Endothelial cell of umbilical vein (primary cell): ENCODE data around the gene CCM2. TPM values are rescaled to one million over a fixed set of nuclear protein-coding genes. Genes with fewer than 3 reads are reported as not detected.

Experiments used
- BruUV-seq: library from RNA; stranded (reverse); fragments of 400-500 nt; replicated peaks from 2 replicates; lab custom pipeline; 2021; lab: Mats Ljungman, UMichigan
- CTCF ChIA-PET: fragments of 300-600, 350-600 bp; sonication (Branson Sonifier 250); formaldehyde crosslinking; loops from one replicate; lab custom pipeline; 2021; ENCODE audit warnings: antibody characterized with exemption, inconsistent platforms; lab: Charles Lee
- POLR2A ChIA-PET: fragments of 300-600, 350-600 bp; sonication (Branson Sonifier 250); formaldehyde crosslinking; loops from one replicate; lab custom pipeline; 2021; ENCODE audit warnings: antibody characterized with exemption, inconsistent platforms; lab: Charles Lee
- DNase-seq: peaks from one replicate; pipeline ENCODE4 v3.0.0-alpha.2; 2011; ENCODE audit warnings: low read depth, low spot score
- FAIRE-seq: peaks from 2 replicates; lab custom pipeline; 2011; peaks lifted over from hg19 to GRCh38; lab: Jason Lieb, UNC
- H2AFZ ChIP-seq: 2 replicates; pipeline ENCODE4 v1.6.0; 2012; ENCODE audit warnings: low read depth, low read length, control low read depth, inconsistent platforms
- H3K27ac ChIP-seq: 2 replicates; pipeline ENCODE4 v1.5.1; 2011; ENCODE audit warnings: low read depth, mild to moderate bottlenecking, control low read depth, low read length, moderate library complexity; ENCODE audit not compliant: insufficient read depth
- H3K27me3 ChIP-seq, 2 experiments: 2 replicates each; pipeline versions ENCODE4 v1.6.0 to v1.6.1; 2011; ENCODE audit warnings: low read length in 2 of 2, mixed read lengths in 1 of 2; ENCODE audit not compliant: control insufficient read depth in 2 of 2, insufficient read depth in 2 of 2
- H3K36me3 ChIP-seq, 2 experiments: 2 replicates in 1 of 2; 3 replicates in 1 of 2; pipeline ENCODE4 v1.5.1; 2011; ENCODE audit warnings: low read length in 2 of 2, mild to moderate bottlenecking in 1 of 2, moderate library complexity in 1 of 2; ENCODE audit not compliant: control insufficient read depth in 2 of 2, insufficient read depth in 2 of 2; ENCODE audit errors: extremely low read depth in 1 of 2
- H3K4me1 ChIP-seq: 3 replicates; pipeline ENCODE4 v1.5.1; 2011; ENCODE audit warnings: mild to moderate bottlenecking, low read length; ENCODE audit not compliant: control insufficient read depth, insufficient read depth; ENCODE audit errors: extremely low read depth
- H3K4me2 ChIP-seq: 2 replicates; pipeline ENCODE4 v1.6.1; 2011; ENCODE audit warnings: low read length, control low read depth, mixed read lengths; ENCODE audit not compliant: insufficient read depth
- H3K4me3 ChIP-seq, 3 experiments: fragments of 200-600 bp in 1 of 3; sonication (generic), shearing (Covaris generic) in 1 of 3; replicated peaks in 1 of 3; 2 replicates each; pipeline ENCODE4 v1.5.1; 2011 to 2016; ENCODE audit warnings: control low read depth in 3 of 3, low read length in 3 of 3, mild to moderate bottlenecking in 2 of 3, inconsistent platforms in 1 of 3, low read depth in 1 of 3, moderate library complexity in 1 of 3; ENCODE audit not compliant: insufficient read depth in 1 of 3
- H3K79me2 ChIP-seq: 2 replicates; pipeline ENCODE4 v1.6.0; 2012; ENCODE audit warnings: low read length, inconsistent platforms; ENCODE audit not compliant: control insufficient read depth, insufficient read depth
- H3K9ac ChIP-seq: replicated peaks from 2 replicates; pipeline ENCODE3; 2011; ENCODE audit warnings: low read length, control low read depth; ENCODE audit not compliant: insufficient read depth; ENCODE audit errors: extremely low read depth
- H3K9me1 ChIP-seq: replicated peaks from 3 replicates; pipeline ENCODE4 v1.6.0; 2011; ENCODE audit warnings: mild to moderate bottlenecking, low read length; ENCODE audit not compliant: control insufficient read depth, insufficient read depth; ENCODE audit errors: extremely low read depth
- H3K9me3 ChIP-seq: replicated peaks from 2 replicates; pipeline ENCODE4 v1.5.1; 2012; ENCODE audit warnings: low read length, inconsistent platforms; ENCODE audit not compliant: control insufficient read depth, insufficient read depth
- H4K20me1 ChIP-seq: replicated peaks from 2 replicates; pipeline ENCODE3; 2011; ENCODE audit warnings: mild to moderate bottlenecking, low read length; ENCODE audit not compliant: control insufficient read depth, insufficient read depth; ENCODE audit errors: extremely low read depth
- CTCF ChIP-seq, 2 donors: IDR thresholded peaks; 1 replicate in 1 of 2; 2 replicates in 1 of 2; pipeline ENCODE4 v1.5.1; 2011; ENCODE audit warnings: low read length in 2 of 2, mild to moderate bottlenecking in 2 of 2, moderate library complexity in 2 of 2, control low read depth in 1 of 2, inconsistent platforms in 1 of 2, low read depth in 1 of 2; ENCODE audit not compliant: insufficient read depth in 1 of 2; ENCODE audit errors: extremely low read depth in 1 of 2
- GATA2 ChIP-seq: IDR thresholded peaks from 2 replicates; pipeline ENCODE4 v1.7.0; 2011; ENCODE audit warnings: low read depth, mild to moderate bottlenecking, moderate library complexity, mixed read lengths, low read length; ENCODE audit not compliant: insufficient read length, insufficient read depth
- MAX ChIP-seq: IDR thresholded peaks from 2 replicates; pipeline ENCODE4 v1.6.1; 2011; ENCODE audit not compliant: insufficient read depth, insufficient read length
- MYC ChIP-seq: IDR thresholded peaks from one replicate; pipeline ENCODE4 v1.6.1; 2011; ENCODE audit warnings: mild to moderate bottlenecking, low read depth, low read length
- dilution Hi-C: fragments of 300-500 bp; cut with MboI; formaldehyde crosslinking; loops from one replicate; pipeline ENCODE4 v1.15.0; 2019; ENCODE audit warnings: low sequenced_read_pairs; ENCODE audit not compliant: extremely low pct_ligation_motif_present
- intact Hi-C: fragments of 100-400 bp; cut with micrococcal nuclease; formaldehyde crosslinking; loops from one replicate; pipeline ENCODE4 v1.10.0; 2022
- polyA plus RNA-seq, 4 experiments: library from polyadenylated mRNA; depleted of rRNA in 3 of 4; stranded (reverse) in 3 of 4; unstranded in 1 of 4; fragments of >200 nt; gene quantifications; 2 replicates each; pipeline versions ENCODE4 v1.2.1 to v1.2.3, GENCODE V29; 2011 to 2012; ENCODE audit warnings: missing spikeins in 1 of 4
- total RNA-seq: library from RNA; stranded (reverse); gene quantifications from 2 replicates; pipeline ENCODE4 v1.2.3, GENCODE V29; 2021

Gene CCM2
- total and polyA plus RNA-seq, 2 donors (not counting 3 experiments of a cell fraction or from before 2014, with no cell fraction given), result 66.1 to 70.4 TPM

GRCh38 chr7:45092931-45093235, 92.9 kb downstream of the CCM2 start:
- FAIRE-seq (no peak), DNase-seq (no peak)
- POLR2A ChIA-PET, result interaction anchor here (0.5 kb wide), 1 partner anchor 60 kb away, joined by 4 read pairs; no protein-coding TSS in a partner anchor
- Histone ChIP-seq H3K27me3 (peaks cover 3 to 11% of the 10 kb centered on the region in 2 experiments), H2AFZ (no peak overlapping the region), H3K79me2 (no peaks in the 10 kb centered on the region), H3K9me3 (no peaks in the 10 kb centered on the region), H3K4me2 (no peak overlapping the region), H4K20me1 (no peaks in the 10 kb centered on the region), H3K27ac (no peak overlapping the region), H3K36me3 (no peaks in the 10 kb centered on the region), H3K9ac (no peak overlapping the region), H3K4me1 (no peaks in the 10 kb centered on the region), H3K9me1 (no peaks in the 10 kb centered on the region), H3K4me3 (no peak overlapping the region)
- CTCF ChIA-PET, result interaction anchor here (1.1 to 2.9 kb wide), 2 partner anchors 10 to 43 kb away, joined by 3 to 10 read pairs; no protein-coding TSS in a partner anchor
- intact Hi-C loops (no loop called here), dilution Hi-C loops (no loop called here)
- BruUV-seq, result no TSS peak
- TF ChIP-seq GATA2, result no peak
- TF ChIP-seq CTCF (IDR thresholded peaks at IDR 0.05; ENCODE audit: extremely low read depth in 1 of 2, insufficient read depth in 1 of 2, low read depth in 1 of 2, low read length in 2 of 2), result no peak
- TF ChIP-seq MAX, result no peak
- no peak for TF ChIP-seq MYC
